ENCODE data around the gene CPT2. TPM values are rescaled to one million over a fixed set of nuclear protein-coding genes. Genes with fewer than 3 reads are reported as not detected.

The CPT2 gene
- total RNA-seq, 4 donors from 2014 or later = 20.0 to 37.3 (median 27.1) TPM

DNA sequence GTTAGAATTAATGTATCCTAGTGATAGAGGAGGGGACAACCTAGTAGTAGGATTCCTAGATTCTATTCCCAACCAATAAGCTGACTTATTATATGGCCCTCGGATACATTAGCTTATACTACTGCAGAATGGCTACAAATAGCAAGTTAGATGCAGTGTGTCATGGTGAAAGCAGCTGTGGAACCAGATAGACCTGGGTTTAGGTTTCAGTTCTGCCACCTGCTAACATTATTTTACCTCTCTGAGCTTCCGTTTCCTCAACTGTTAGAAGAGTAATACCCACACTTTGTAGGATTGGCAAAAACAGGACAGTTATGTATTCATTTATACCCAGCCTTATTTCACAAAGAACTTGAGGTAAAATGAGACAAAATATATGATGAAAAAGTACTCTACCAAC, 63.3 kb downstream of the CPT2 start:
- intact Hi-C loops (cut with DNase I) = no loop called here
- H3K27ac ChIP-seq = no peak overlapping the region
- H3K4me1 ChIP-seq = no peaks in the 10 kb centered on the region
- WGBS, 2 donors = 82% methylated on average over 2 of the region's 2 CpGs
- H3K36me3 ChIP-seq = peaks cover 0 to 87% (median 19%) of the 10 kb centered on the region in 3 donors
- H3K4me3 ChIP-seq = no peak overlapping the region
- H3K27me3 ChIP-seq = no peaks in the 10 kb centered on the region
- TF ChIP-seq POLR2A (IDR thresholded peaks at IDR 0.05) = no peak
- DNase-seq = no peak
- no peaks in the 10 kb centered on the region for H3K9me3 ChIP-seq

DNA sequence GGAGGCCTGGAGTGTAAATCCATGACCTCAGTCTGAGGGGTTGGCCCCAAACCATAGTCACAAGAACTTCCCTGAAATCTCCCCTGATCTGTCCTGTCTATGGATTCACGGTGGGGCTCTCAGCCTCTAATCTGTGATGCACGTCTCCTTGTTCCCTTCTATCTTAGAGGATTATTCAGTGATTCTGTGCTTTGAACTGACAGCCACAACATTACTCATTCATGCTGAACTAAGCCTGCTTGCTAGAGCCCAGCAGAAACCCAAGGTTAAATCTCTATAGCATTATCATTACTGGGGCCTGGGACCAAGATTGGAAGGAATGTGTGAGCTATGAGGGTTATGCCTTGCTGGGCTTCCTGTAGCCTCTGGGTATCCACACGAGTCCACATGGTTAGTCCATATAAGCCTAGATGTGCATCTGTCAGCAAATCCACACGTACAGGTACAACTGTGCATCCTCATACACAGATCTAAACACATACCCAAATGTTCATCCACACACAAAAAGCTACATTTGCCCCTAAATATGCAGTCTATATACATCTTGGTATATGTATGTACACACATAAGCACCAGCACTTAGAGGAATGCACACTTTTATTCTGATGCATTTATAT, 64.1 kb downstream of the CPT2 start:
- Histone ChIP-seq H3K9me3 (no peaks in the 10 kb centered on the region), H3K4me3 (no peak overlapping the region), H3K27me3 (no peaks in the 10 kb centered on the region), H3K4me1 (no peaks in the 10 kb centered on the region), H3K36me3 (peaks cover 0 to 89% (median 19%) of the 10 kb centered on the region in 3 donors), H3K27ac (no peak overlapping the region)
- intact Hi-C loops (cut with DNase I) = no loop called here
- DNase-seq = no peak
- 78 to 87% methylated on average over 3 to 4 of the region's 4 CpGs for WGBS, 2 donors
- TF ChIP-seq POLR2A (IDR thresholded peaks at IDR 0.05) = no peak
- TF ChIP-seq, protein P1, sequence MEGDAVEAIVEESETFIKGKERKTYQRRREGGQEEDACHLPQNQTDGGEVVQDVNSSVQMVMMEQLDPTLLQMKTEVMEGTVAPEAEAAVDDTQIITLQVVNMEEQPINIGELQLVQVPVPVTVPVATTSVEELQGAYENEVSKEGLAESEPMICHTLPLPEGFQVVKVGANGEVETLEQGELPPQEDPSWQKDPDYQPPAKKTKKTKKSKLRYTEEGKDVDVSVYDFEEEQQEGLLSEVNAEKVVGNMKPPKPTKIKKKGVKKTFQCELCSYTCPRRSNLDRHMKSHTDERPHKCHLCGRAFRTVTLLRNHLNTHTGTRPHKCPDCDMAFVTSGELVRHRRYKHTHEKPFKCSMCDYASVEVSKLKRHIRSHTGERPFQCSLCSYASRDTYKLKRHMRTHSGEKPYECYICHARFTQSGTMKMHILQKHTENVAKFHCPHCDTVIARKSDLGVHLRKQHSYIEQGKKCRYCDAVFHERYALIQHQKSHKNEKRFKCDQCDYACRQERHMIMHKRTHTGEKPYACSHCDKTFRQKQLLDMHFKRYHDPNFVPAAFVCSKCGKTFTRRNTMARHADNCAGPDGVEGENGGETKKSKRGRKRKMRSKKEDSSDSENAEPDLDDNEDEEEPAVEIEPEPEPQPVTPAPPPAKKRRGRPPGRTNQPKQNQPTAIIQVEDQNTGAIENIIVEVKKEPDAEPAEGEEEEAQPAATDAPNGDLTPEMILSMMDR (IDR thresholded peaks at IDR 0.05) = no peak

DNA sequence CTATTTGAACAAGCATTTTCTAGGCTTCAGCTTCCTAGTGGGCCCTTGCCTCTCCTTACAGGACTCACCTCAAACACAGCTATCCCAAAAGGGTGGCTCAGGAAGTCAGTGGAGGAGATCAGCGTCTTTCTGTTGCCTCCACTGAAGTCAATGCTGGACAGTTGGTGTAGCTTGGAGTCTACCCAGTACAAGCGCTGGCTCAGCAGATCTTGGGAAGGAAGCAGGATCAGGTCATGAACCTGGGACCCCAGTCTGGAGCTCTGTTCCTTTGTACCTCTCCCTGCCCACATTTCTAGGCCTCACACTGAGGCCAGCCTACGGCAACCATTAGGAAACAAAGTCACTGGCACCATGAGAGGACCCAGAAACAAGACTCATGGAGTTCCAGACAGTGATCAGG, 65.4 kb downstream of the CPT2 start:
- intact Hi-C loops (cut with DNase I) = no loop called here
- no peaks in the 10 kb centered on the region for H3K4me1 ChIP-seq
- WGBS, 2 donors = 83 to 100% methylated on average over 1 of the region's 3 CpGs

More for the DNA sequence above, 65.4 kb downstream of the CPT2 start:
- no peak for DNase-seq
- no peak overlapping the region for H3K4me3 ChIP-seq
- TF ChIP-seq, protein P1 (IDR thresholded peaks at IDR 0.05) = no peak
- TF ChIP-seq POLR2A (IDR thresholded peaks at IDR 0.05) = no peak
- H3K27me3 ChIP-seq = no peaks in the 10 kb centered on the region
- no peaks in the 10 kb centered on the region for H3K9me3 ChIP-seq
- H3K36me3 ChIP-seq = peaks cover 0 to 93% (median 19%) of the 10 kb centered on the region in 3 donors
- H3K27ac ChIP-seq = no peak overlapping the region

Other genes with a start within 250 kb of the CPT2 start
- 100 to 1,000 TPM in 1 of 4 donors, 10 to 100 TPM in 2, 1 to 10 TPM in 1; 5.1 to 107 (median 19.0) TPM for gene PODN, start 134.6 kb upstream of the CPT2 start, total RNA-seq
- under 1 TPM in 1 of 4 donors, not detected in 3; 0.57 TPM for gene SLC1A7, start 54.2 kb upstream of the CPT2 start, total RNA-seq
- 10 to 100 TPM; 18.7 to 42.9 (median 26.0) TPM for gene CZIB, start 23.8 kb downstream of the CPT2 start, total RNA-seq
- gene MAGOH, start 41.7 kb downstream of the CPT2 start, total RNA-seq = 10 to 100 TPM; 27.6 to 52.7 (median 41.8) TPM
- gene LRP8, start 131.2 kb downstream of the CPT2 start, total RNA-seq = 10 to 100 TPM; 15.3 to 39.6 (median 18.8) TPM

Data from esophagus squamous epithelium (tissue), 5 donors.